DMS114 treated with DMSO at 0.1 percent for 48 hours (cell line): ENCODE results near the gene RYR2.
"Not testable (repeated sequence)": the region's sequence is repeated elsewhere in the genome, so short reads cannot be mapped to it uniquely, and the experiment has no call there.

Experiments
- DNase-seq: peaks from one replicate; lab custom pipeline; 2025; ENCODE audit not compliant: unreplicated experiment; lab: John Stamatoyannopoulos, UW

RYR2 gene

DNA sequence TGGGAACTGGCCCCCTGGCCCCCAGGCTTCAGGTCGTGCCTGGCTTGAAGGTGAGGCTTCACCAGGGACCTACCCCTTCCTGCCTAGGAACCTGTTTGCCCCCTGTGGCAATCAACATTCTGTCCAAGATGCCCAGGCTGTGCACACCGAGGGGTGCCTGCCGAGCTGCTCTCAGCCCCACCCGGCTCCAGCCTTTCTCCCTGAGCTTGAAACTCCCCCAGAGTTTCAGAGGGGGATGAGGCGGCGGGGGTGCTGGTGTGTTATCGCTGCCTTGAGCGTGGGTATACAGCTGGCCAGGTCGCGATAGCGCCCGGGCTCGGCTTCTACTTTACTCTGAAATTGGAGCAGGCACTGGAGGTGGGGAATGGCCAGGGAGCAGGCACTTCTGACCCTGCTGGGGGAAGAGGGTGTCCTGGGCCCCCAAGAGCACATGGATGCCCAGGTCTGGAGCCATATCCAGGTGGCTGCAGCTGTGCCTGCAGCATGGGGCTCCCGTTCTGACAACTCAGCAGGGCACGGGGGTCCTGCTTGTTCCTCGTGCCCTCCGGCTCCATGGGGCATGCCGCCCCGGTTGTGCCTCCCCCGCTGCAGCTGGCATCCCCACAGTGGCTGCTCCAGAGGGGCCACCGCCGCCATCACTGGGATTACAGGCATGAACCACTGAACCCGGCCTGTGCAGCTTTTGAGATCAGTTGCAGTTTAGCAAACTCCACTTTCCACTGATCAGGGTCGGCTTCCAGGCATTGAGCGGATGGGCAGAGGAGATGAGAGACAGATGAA, 29.8 kb downstream of the RYR2 start:
- DNase-seq, result no peak

DNA sequence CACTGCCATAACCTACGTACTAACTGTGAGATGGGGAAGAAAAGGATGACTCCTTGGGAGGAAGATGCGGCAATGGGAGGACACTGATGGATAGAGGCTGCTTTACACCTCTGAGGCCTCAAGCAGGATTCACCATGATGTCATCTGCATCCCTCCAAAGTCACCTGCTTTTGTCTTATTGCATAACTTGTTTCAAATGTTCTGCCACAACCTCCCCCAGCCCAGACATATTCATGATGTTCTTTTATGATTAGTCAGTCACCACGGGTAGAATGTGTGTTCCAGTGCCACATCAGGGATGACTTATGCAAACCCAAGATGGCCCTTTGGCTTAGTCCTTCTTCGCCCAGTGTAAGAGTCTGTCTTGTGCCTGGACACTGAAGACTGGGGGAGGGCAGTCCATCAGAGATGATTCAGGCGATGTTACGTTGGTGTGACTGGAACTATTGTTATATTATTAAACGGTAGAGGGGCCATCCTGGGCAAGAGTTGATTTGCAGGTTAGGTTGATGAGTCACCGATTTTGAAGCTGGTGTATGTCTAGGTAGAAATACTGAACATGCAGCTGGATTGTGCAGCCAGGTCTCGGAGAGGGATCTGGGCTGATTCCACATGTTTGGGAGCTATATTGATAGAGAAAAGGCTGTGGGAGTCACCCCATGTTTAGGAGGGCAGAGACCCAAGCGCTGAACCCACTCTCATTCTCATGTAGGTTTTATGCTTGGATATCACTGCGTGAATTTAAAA, 32.6 kb downstream of the RYR2 start:
- no peak for DNase-seq

DNA sequence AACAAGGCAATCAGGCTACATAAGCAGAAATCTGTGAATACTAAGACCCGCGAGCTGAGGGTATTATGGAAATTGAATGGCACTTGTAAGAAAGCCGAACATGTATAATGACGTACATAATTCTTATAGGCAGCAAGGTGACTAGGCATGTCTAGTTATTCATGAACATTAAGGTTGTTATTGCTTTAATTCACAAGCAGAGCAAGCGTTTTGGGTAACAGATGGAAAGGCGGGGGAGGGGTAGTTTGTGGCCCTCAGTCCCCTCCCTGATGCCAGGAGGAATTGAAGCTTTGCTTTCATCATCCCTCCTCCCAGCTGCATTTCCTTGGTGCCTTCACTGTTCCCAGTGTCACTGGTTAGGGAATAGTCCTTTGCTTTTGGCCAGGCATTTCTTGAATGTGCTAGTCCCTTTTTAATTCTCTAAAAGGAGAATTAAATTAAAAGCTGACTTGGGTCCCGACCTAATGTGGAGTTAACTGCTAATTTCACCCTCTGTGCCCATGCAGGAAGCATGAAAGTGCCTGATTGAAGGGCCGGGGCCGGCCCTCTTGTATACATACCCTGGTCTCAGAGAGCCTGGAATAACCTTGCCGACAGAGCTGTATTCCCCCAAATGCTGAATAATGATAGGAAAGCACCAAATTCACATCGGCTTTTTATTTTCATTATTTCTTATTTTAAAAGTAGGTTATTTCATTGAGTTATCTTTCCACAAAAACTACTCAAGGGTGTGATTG, 42.5 kb downstream of the RYR2 start:
- DNase-seq, result no peak

DNA sequence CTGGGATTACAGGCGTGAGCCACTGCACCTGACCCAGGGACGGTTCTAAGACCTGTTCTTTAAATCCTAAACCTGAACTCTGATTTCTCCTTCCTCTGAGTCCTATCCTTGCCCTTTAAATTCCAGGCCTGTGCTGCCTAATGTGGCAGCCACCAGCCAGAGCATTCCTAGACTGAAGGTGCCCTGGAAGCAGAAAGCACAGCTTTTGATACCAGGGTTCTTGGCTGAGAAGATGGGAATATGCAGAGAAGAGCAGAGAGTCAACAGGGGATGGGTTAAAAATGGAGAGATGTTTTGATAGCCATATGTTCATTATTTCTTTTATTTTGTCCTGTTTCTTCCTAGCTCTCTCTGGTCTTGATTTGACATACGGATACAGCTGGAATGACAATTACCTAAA, 49.7 kb downstream of the RYR2 start:
- no peak for DNase-seq

DNA sequence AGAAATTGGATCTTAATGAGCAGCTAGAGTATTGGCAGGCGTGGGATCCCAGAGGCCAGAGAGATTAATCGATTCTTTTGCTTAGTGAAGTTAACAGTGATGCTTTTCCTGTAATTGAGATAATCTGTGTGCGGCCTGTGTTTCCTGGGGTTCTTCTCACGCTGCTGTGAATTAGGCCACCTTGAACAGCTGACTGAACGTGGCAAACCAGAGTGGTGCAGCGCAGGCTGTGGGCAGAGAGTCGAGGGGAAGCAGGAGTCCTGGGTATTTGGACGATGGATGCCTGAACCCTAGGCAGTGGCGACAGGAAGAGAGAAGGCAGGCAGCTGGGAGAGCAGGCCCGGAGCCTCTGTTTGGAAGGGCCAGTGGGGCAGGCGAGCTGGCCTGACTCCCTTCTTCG, 51.7 kb downstream of the RYR2 start:
- DNase-seq, result no peak

DNA sequence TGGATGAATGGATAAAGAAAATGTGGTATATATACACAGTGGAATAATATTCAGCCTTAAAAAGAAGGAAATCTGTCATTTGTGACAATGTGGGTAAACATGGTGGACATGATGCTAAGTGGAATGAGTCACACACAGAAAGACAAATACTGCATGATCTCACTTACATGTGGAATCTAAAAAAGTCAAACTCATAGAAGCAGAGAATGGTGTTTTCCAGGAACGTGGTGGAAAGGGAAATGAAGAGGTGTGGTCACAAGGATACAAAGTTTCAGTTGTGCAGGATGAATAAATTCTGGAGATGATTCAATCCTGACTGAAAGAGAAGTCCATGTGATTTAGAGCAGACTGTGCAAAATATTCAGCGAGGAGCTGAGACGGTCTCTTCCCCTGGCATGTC, 56.6 kb downstream of the RYR2 start:
- no peak for DNase-seq

DNA sequence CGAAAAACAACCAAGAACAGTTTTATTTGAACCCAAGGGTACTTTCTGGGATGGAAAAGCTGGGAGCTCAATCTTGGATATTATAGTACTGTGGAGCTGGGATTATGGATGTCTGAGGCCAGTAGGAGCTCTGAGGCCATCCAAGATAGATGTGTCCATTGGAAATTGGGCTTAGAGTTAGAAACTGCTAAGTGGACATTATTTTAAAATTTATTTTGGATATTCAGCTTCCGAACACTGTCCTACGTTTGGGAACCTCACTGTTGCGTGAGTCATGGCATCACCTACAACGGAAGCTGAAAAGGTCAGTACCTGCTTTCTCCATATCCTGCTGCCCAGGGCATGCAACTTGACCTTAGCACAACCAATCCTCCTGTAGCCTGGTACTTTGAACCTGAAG, 61.0 kb downstream of the RYR2 start:
- no peak for DNase-seq

DNA sequence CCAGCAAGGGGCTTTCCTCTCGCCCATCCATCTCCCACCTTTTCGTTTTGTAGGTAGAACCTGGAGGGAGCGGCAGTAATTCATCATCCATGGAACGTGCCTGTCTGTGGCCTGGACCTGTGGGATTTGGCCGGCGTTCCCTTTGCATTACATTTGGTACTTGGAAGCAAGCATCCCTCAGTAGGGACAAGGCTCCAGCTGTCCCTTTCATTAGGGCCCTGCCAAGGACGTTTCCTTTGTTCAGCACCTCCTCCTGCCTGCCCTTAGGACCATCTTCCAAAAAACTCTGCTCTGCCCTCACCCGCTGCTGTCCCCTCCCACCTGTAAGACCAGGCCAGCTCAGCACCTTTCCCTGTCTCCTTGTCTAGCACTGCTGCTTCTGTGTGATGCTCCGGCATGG, 62.1 kb downstream of the RYR2 start:
- DNase-seq, result no peak

DNA sequence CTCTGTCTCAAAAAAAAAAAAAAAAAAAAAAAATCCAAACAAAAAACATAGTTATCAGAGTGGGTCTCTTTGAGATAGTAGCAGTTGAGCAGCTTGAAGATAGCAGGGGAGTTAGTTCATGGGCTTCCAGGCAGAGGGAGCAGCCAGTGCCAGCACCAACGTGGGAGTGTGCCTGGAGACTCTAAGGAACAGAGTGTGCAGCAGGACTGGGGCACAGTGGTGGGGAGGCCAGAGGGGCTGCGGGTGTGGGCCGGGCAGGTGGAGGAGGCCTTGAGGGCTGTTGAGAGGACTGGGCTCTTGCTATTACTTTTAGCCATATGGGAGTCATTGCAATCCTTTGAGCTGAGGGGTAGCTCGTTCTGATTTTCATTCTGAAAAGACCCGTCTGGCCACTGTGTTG, 63.8 kb downstream of the RYR2 start:
- DNase-seq, result no peak

DNA sequence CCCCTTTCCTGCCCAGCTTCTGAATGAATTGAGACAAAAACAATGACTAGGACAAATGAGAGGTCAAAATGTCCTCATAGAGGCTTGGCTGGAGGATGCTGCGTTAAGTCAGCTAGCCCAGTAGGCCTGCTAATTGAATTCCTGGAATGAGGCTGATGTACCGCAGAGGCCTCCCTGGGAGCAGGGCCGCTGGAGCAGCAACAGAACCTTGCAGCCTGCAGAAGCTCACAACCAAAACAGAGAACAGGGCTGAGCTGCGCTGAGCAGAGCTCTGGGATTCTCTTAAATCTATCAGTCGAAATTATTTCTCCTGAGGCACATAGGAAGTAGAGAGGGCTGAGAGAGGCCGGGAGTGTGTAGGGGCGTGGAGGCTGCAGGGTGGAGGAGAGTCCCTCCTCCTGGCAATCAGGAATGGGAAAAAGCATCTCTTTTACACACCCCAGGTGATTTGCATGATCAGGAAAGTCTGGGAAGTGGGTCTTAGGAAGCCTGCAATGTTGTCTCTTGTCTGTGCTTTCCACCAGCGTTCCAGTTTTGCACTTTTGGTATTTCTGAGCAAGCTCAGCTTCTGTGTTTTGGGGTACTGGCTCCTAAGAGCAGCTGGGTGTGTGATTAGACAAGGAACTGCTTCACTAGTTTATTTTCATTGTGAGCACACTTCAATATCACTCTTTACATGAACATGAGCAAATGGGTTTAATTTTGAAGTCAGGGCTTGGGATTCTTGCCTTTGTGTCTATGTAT, 66.5 kb downstream of the RYR2 start:
- DNase-seq, result no peak

DNA sequence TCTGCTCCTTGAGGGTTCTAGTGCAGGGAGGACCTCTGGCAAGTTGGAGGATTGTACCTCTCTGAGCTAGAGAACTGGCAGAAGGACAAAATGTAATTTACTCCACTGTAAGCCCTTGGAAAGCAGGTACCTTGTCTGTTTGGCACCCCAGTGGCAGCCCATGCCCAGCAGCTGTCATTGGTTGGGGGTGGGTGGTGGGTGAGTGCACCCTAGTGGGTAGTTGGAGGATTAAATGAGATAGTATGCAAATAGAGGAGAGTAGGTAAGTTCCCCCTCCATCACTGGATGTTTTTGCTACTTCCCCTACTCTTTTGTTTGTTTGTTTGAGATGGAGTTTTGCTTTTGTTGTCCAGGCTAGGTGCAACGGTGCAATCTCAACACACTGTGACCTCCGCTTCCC, 69.8 kb downstream of the RYR2 start:
- DNase-seq, result no peak

DNA sequence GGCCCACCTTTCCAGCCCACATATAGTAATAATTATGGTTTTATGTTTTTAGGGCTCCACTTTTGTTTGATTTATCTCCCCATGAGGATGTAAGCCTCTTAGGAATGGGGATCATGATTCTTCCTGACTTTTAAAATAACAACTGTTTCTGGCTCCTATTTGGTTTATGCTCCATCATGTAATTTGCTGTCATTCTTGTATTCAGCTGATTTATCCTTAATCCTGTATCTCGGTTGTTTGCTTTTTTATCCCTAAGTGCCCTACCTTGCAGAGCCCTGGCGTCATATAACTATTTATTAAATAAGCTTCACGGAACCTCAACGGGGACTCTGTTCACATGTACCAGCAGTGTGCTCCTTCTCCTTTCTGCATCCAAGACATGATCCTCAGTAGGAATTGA, 70.7 kb downstream of the RYR2 start:
- no peak for DNase-seq

DNA sequence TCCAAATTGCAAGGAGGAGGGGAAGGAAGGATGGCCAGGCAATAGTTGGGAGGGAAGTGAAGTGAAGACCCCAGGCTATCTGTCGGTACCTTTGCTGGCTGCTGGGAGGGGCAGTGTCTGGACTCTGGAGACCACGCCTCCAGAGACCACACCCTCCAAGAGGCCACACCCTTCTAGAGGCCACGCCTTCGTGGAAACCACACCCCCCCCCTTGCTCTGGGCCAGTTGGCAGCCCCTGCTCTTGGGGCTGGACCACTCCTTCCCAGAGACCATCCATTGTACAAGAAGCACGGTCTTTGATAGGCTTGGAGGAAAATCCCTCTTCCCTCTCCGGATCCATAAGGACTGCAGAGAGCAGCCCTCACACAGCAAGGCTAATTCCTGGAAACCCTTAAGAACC, 73.1 kb downstream of the RYR2 start:
- DNase-seq, result no peak

DNA sequence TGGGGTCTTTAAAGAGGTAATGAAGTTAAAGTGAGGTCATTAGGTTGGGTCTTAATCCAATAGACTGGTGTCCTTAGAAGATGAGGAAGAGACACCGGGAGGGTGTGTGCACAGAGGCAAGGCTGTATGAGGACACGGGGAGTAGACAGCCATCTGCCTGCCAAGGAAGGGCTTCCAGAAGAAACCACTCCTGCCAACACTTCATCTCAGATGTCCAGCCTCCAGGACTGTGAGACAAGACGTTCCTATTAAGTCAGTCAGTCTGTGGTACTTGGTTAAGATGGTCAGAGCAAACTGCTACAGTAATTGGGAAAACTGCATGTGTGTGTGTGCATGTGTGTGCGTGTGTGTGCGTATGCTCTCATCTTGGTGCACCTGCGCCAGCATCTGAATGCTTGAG, 77.1 kb downstream of the RYR2 start:
- DNase-seq, result no peak

DNA sequence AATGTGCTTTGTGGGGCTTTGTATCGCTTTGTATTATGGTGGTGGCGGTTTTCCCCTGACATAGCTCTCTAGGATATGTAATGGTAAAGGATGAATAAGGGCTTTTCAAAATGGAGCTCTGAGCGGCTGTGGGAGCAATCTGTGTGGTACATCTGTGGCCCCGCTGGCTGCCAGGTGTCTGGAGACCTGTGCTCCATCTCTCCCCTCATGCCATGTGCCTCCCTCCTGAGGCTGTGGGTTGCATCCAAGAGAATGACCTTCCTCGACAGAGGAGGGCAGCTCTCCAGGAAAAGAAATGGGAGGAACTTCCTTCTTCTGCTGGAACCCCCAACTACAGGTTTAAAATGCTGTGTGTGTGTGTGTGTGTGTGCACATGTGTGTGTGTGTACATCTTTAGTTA, 78.7 kb downstream of the RYR2 start:
- DNase-seq, result no peak

DNA sequence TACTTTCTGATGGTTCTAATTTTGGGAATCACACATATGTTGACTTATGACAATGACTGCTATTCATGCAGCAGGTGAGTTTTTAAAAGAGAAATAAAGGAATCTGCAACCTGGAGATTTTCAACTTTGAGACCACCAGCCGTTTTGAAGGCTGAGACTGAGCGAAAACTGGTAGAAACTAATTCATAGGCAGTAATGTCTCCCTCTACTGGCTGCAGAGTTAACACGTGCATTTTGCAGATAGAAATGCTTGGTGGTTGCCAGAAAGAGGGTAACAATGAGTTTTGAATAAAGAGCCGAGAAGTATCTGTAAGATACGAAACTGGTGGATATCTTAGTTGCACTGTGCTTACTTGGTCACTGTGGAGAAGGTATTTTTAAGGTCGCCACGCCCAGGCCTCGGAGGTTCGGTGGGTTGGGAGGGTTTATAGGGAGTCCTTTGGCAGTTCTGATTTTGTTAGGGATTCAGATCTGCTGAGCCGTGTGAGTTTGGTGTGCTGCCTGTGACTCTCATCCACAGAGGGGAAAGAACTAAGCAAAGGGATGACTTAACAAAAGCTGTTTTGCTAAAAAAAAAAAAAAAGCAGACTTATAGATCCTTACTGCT, 83.0 kb downstream of the RYR2 start:
- DNase-seq, result peak; percentile 28

DNA sequence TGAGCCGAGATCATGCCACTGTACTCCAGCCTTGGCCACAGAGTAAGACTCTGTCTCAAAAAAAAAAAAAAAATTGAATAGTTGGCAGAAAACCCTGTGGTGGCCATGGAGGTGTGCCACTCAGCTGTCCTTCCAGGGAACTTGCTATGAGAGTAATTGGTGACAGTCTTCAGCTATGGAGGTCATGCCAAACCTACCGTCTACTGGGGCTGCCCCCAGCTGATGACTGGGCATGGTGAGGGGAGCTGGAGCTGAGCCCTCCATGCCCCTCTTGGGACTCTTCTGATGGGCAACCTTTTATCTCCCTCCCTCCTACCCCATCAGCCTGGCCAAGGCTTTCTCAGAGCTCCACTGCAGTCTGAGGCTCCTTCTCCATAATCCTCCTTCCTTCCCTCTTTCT, 84.2 kb downstream of the RYR2 start:
- DNase-seq, result no peak

DNA sequence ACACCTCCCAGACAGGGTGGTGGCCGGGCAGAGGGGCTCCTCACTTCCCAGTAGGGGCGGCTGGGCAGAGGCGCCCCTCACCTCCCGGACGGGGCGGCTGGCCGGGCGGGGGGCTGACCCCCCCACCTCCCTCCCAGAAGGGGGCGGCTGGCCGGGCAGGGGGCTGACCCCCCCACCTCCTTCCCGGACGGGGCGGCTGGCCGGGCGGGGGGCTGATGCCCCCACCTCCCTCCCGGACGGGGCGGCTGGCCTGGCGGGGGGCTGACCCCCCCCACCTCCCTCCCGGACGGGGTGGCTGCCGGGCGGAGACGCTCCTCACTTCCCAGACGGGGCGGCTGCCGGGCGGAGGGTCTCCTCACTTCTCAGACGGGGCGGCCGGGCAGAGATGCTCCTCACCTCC, 85.3 kb downstream of the RYR2 start:
- DNase-seq, result not testable (repeated sequence)

DNA sequence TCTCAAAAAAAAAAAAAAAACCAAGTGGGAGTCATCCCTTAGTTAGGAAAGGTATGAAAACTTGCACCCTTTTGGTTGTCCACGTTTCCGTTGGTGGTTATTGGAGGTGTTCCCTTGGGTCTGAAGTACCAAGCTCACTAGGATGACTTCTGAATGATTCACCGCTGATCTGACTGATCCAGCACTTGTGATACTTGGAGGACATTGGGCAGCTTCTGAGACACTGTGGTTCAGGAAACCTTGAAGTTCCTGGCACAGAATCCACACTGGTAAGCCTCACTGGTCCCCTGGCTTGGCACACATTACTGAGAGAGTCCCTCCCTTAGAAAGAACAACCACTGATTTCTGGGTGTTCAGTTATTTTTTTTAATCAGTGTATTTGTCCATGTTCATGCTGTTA, 91.9 kb downstream of the RYR2 start:
- no peak for DNase-seq

DNA sequence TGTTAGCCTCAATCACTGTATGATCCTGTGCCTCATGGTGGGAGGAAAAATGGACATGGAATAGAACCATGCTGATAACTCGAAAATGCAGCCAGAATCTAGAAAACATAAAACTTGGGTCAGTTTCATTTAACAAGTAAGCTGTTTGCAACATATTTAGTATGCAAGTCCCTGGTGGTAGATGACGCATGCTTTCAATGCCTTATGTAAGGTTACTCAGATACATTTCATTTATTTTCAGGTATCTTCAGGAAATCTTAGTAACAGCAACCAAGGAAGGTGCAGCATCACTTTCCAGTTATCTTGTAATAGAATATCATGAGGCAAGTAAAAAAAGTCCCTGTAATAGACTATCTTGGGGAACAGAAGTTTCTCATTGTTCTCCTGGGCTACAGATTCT, 92.9 kb downstream of the RYR2 start:
- DNase-seq, result no peak

DNA sequence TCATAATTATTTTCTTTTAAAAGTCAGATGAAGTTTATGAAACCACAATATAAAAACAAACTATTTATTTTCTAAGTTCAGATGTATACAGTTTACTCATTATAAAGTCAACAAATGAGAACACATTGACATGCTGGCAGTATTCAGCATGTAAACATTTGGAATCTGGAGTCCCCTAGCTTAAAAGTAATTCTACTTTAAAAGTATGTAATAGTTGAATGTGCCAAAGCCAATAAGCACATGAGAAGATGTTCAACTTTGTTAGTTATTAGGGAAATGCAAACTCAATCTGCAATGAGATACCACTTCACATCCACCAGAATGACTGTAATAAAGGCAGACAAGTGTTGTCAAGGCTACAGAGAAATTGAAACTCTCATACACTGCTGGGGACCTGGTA, 96.6 kb downstream of the RYR2 start:
- DNase-seq, result no peak
